MM.1S (cell line): Measurements from ENCODE around the gene SNX11.
A peak's percentile ranks its signal among the peaks of the same experiment; 100 is the strongest.

Experiments
- DNase-seq: peaks from one replicate; pipeline ENCODE4 v3.0.0-alpha.2; 2015
- H2AFZ ChIP-seq: fragments of 300-600 bp; sonication (generic); 2 replicates; pipeline ENCODE4 v1.6.0; 2016; ENCODE audit warnings: antibody characterized with exemption, low read length
- H3F3A ChIP-seq: fragments of 300-600 bp; sonication (generic); 2 replicates; pipeline ENCODE4 v1.6.1; 2016; ENCODE audit warnings: mild to moderate bottlenecking, antibody characterized with exemption, low read length, moderate library complexity, mixed read lengths; ENCODE audit not compliant: insufficient read depth
- H3K27ac ChIP-seq: fragments of 300-600 bp; sonication (generic); 2 replicates; pipeline ENCODE4 v1.5.1; 2016; ENCODE audit warnings: mild to moderate bottlenecking, low read length
- H3K27me3 ChIP-seq: fragments of 300-600 bp; sonication (generic); replicated peaks from 2 replicates; pipeline ENCODE4 v1.6.0; 2016; ENCODE audit warnings: low read length; ENCODE audit not compliant: insufficient read depth
- H3K36me3 ChIP-seq: fragments of 300-600 bp; sonication (generic); replicated peaks from 2 replicates; pipeline ENCODE4 v1.6.1; 2016; ENCODE audit warnings: mild to moderate bottlenecking, low read length, mixed read lengths; ENCODE audit not compliant: insufficient read depth
- H3K4me1 ChIP-seq: fragments of 300-600 bp; sonication (generic); 2 replicates; pipeline ENCODE4 v1.6.1; 2016; ENCODE audit warnings: low read length, mixed read lengths
- H3K4me2 ChIP-seq: fragments of 300-600 bp; sonication (generic); 2 replicates; pipeline ENCODE4 v1.6.0; 2016; ENCODE audit warnings: low read depth, low read length
- H3K4me3 ChIP-seq: fragments of 300-600 bp; sonication (generic); 2 replicates; pipeline ENCODE4 v1.5.1; 2016; ENCODE audit warnings: low read length, mixed read lengths
- H3K79me2 ChIP-seq: fragments of 300-600 bp; sonication (generic); 2 replicates; pipeline ENCODE4 v1.6.1; 2016; ENCODE audit warnings: mixed run types, low read length, mixed read lengths
- H3K9ac ChIP-seq: fragments of 300-600 bp; sonication (generic); 2 replicates; pipeline ENCODE4 v1.6.1; 2016; ENCODE audit warnings: low read length, mixed read lengths
- H3K9me2 ChIP-seq: fragments of 300-600 bp; sonication (generic); replicated peaks from 2 replicates; pipeline ENCODE4 v1.6.1; 2016; ENCODE audit warnings: mild to moderate bottlenecking, low read length, mixed read lengths; ENCODE audit not compliant: insufficient read depth
- H3K9me3 ChIP-seq: fragments of 300-600 bp; sonication (generic); replicated peaks from 2 replicates; pipeline ENCODE4 v1.6.1; 2016; ENCODE audit warnings: mild to moderate bottlenecking, low read length, mixed read lengths; ENCODE audit not compliant: insufficient read depth
- H4K20me1 ChIP-seq: fragments of 300-600 bp; sonication (generic); 2 replicates; pipeline ENCODE4 v1.6.1; 2016; ENCODE audit warnings: mild to moderate bottlenecking, low read length, moderate library complexity, mixed read lengths; ENCODE audit not compliant: insufficient read depth
- CTCF ChIP-seq: fragments of 300-600 bp; sonication (generic); IDR thresholded peaks from 2 replicates; pipeline ENCODE4 v1.5.1; 2016; ENCODE audit warnings: antibody characterized with exemption, low read length, mixed read lengths
- EZH2 ChIP-seq: fragments of 300-600 bp; sonication (generic); optimal IDR thresholded peaks from 2 replicates; pipeline ENCODE3; 2017; ENCODE audit warnings: low read depth, mild to moderate bottlenecking, antibody characterized with exemption, low read length, mixed read lengths
- EZH2phosphoT487 ChIP-seq: fragments of 300-600 bp; sonication (generic); IDR thresholded peaks from 2 replicates; pipeline ENCODE4 v1.6.1; 2018; ENCODE audit warnings: antibody characterized with exemption, low read length

Gene SNX11

GRCh38 chr17:48129981-48130380 is 22.4 kb downstream of the SNX11 start:
- H3K27ac ChIP-seq = no peak overlapping the region
- H2AFZ ChIP-seq = no peak overlapping the region
- H3K4me2 ChIP-seq = no peak overlapping the region
- H3F3A ChIP-seq = no peaks in the 10 kb centered on the region
- H3K9me2 ChIP-seq = no peaks in the 10 kb centered on the region
- no peaks in the 10 kb centered on the region for H3K79me2 ChIP-seq
- H4K20me1 ChIP-seq = no peaks in the 10 kb centered on the region
- DNase-seq = no peak
- no peaks in the 10 kb centered on the region for H3K4me1 ChIP-seq
- no peaks in the 10 kb centered on the region for H3K9me3 ChIP-seq
- H3K36me3 ChIP-seq = no peaks in the 10 kb centered on the region
- no peak overlapping the region for H3K9ac ChIP-seq
- no peaks in the 10 kb centered on the region for H3K27me3 ChIP-seq
- no peak overlapping the region for H3K4me3 ChIP-seq
- TF ChIP-seq EZH2phosphoT487 = no peak
- no peak for TF ChIP-seq EZH2
- TF ChIP-seq CTCF = no peak

GRCh38 chr17:48131216-48131824 is 23.8 kb downstream of the SNX11 start:
- no peaks in the 10 kb centered on the region for H3K9me3 ChIP-seq
- no peaks in the 10 kb centered on the region for H4K20me1 ChIP-seq
- no peaks in the 10 kb centered on the region for H3K36me3 ChIP-seq
- H3K4me3 ChIP-seq = no peak overlapping the region
- peak; percentile 70 for DNase-seq
- no peaks in the 10 kb centered on the region for H3K9me2 ChIP-seq
- H3K4me1 ChIP-seq = no peaks in the 10 kb centered on the region
- no peaks in the 10 kb centered on the region for H3K27me3 ChIP-seq
- H3F3A ChIP-seq = no peaks in the 10 kb centered on the region
- H3K79me2 ChIP-seq = no peaks in the 10 kb centered on the region
- TF ChIP-seq EZH2phosphoT487 = no peak
- no peak for TF ChIP-seq EZH2
- peak; percentile 85 for TF ChIP-seq CTCF
- no peak overlapping the region for H2AFZ ChIP-seq
- no peak overlapping the region for H3K27ac ChIP-seq
- H3K9ac ChIP-seq = no peak overlapping the region
- no peak overlapping the region for H3K4me2 ChIP-seq

GRCh38 chr17:48132385-48132784 is 24.8 kb downstream of the SNX11 start:
- no peak overlapping the region for H3K27ac ChIP-seq
- no peak for DNase-seq
- H3K4me2 ChIP-seq = no peak overlapping the region

More at GRCh38 chr17:48132385-48132784, 24.8 kb downstream of the SNX11 start:
- no peaks in the 10 kb centered on the region for H3F3A ChIP-seq
- H2AFZ ChIP-seq = no peak overlapping the region
- no peaks in the 10 kb centered on the region for H3K27me3 ChIP-seq
- H4K20me1 ChIP-seq = no peaks in the 10 kb centered on the region
- H3K9ac ChIP-seq = no peak overlapping the region
- no peaks in the 10 kb centered on the region for H3K4me1 ChIP-seq
- no peaks in the 10 kb centered on the region for H3K9me3 ChIP-seq
- no peaks in the 10 kb centered on the region for H3K36me3 ChIP-seq
- no peaks in the 10 kb centered on the region for H3K79me2 ChIP-seq
- no peaks in the 10 kb centered on the region for H3K9me2 ChIP-seq
- no peak for TF ChIP-seq CTCF
- TF ChIP-seq EZH2phosphoT487 = no peak
- TF ChIP-seq EZH2 = no peak
- no peak overlapping the region for H3K4me3 ChIP-seq
